AML-193 (cell line): ENCODE data around the gene GABARAPL2.

Source experiments
- DNase-seq, 2 experiments: peaks; one replicate each; lab custom pipeline; 2025; lab: John Stamatoyannopoulos, UW

Gene GABARAPL2

DNA sequence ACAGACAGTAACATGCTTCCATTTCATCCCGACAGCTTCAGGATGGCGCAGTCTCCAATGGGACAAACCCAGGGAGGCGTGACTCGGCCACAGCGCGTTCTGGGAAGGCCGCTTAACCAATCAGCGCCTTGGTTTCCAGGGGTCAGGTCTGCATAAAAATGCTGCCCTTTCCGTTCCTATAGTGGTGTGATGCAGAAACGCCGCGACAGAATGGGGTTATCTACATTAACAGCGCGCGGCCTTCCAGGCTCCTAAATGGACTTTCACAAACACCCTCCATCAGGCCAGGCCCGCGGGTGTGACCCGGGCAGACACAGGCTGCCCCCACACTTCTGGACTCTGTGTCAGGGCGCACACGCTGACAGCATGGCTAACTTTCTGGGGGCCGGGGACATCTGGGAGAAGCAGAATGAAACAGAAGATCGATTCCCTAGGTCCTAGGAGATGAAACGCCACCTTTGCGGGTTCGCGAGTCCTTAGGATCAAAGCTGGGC is 10.9 kb upstream of the GABARAPL2 start:
- DNase-seq = peak; percentile 41 to 54

DNA sequence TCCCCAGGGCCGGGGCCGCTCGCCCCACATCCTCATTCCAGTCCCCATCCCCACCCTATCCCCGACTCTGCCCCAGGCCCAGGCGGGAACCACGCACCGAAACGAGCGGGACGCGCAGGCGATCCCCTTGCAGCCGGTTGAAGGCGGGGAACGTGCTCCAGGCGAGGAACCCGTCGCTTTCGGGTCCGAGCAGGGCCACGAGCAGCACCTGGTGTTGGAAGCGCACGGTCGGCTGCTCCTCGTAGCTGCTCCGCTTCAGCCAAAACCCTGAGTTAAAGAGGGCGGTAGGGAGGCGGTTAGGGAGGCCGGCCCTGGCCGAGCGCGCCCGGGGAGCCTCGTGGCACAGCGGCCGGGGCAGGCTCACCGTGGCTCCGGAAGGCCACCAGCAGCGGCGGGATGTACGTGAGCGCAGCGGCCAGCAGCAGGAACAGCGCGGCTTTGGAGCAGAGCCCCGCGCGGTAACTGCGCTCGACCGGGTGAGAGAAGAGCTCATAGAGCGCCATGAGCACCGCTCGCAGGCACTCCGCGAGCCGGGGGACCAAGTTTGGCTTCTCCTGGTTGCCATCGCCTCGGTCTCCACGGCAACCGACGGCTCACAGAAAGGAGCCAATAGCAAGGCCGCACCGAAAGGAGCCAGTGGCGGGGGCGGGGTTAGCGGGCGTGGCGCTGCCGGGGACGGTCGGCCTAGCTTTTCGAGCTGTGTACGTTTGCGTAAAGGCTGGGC is 10.3 kb upstream of the GABARAPL2 start, which contains the start of gene TMEM231:
TMEM231 (minus strand) TSS at position 546 of the 724 bp plus-strand sequence; CDS start at position 503, 43 bp downstream.
- peak; percentile 74 to 84 for DNase-seq

DNA sequence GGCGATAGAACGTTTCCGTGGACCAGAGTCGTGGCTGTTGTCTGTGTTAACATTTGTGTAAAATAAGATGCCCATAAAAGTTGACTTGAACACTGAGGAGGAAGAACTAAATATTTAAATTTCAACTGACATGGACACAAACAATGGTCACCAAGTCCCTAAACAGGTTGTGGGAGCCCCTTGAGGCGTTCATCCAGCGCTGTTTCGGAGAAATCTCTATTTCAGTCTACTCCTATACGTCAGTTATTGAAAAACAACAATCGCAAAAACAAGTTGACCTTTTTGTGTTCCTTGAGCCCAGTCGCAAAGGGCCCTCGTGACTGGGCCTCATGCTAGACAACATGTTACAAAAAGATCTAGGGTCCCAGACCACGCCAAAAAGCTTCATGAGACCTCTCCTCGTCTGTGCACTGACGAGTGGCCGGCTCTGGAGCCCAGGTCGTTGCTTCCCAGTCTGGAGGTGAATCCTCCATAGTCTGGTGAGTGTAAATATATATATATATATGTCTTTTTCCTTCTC is 9.7 kb upstream of the GABARAPL2 start:
- no peak for DNase-seq

DNA sequence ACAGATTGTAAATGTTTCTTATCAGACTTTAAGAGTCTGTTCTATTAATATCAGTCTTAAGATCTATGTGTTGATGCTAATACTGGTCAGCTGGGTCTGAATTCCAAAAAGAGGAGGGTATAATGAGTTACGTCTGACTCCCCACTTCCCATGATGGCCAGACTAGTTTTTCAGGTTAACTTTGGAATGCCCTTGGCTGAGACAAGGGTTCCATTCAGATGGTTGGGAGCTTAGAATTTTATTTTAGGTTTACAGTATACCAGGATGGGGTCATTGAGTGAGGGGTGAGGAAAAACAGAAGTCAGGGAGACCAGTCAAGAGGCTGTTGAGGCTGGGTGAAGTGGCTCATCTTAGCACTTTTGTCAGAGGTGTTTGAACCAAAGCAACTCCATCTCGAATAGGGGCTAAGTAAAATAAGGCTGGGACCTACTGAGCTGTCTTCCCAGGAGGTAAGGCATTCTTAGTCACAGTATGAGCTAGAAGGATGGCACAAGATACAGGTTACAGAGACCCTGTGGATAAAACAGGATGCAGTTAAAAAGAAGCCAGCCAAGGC is 7.3 kb upstream of the GABARAPL2 start:
- DNase-seq = no peak

DNA sequence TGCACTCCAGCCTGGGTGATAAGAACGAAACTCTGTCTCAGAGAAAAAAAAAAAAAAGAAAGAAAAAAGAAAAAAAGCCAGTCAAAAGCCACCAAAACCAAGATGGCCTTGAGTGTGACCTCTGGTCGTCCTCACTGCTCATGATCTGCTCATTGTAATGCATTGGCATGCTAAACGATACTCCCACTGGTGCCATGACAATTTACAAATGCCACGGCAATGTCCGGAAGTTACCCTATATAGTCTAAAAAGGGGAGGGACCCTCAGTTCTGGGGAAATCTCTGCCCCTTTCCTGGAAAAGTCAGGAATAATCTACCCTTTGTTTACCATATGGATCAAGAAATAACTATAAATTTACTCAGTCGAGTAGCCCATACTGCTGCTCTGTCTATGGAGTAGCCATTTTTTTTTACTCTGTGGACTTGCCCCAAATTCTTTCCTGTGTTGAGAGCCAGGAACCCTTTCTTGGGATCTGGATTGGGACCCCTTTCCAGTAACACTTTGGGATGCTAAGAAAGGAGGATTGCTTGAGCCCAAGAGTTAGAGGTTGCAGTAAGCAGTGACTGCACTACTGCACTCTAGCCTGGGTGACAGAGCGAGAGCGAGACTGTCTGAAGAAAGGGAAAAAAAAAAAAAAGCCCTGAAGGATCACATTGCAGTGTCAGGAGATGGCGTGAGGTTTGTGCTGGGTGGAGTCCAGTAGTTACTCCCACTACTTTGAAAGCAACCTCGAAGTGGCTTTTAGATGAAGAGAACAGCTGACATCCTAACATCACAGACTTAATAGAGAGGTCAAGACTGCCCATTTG is 6.4 kb upstream of the GABARAPL2 start:
- no peak for DNase-seq

DNA sequence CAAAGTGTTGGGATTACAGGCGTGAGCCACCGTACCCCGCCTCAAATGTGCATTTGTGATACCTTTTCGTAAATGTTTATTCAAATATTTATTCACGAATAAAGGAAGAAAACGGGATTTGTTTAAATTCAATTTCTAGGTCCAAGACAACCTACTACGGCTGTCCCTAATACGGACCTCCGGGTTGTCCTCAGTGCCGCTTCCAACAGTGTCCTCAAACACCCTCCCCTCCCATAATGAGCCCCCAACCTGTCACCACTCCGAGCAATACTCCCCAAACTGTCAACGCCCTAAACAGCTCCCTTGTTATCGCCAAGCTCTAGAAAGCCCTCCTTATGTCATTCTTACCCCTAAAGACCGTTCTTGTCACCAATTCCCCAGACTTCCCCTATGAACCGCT is 539 bp upstream of the GABARAPL2 start:
- DNase-seq = no peak

DNA sequence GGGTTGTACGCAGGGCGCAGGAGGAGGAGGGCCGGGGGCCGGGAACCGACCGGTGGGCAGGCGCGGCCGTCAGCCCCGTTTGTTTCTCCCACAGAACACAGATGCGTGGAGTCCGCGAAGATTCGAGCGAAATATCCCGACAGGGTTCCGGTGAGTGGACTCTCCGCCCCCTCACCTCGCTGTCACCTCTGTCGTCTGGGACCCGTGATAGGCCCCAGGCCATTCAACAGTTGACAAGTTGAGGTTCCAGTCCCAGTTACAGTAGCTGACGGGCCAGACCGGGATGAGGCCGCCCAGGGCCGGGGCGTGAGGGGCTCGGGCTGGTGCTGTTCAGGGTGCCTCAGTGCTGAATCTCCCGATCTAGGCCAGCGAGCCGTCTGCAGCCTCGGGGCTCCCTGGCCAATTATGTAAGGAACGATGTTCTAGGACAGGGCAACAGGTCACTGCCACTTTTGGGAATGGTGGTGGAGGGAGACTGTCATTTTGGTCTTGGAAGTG is 628 bp downstream of the GABARAPL2 start:
- no peak for DNase-seq

DNA sequence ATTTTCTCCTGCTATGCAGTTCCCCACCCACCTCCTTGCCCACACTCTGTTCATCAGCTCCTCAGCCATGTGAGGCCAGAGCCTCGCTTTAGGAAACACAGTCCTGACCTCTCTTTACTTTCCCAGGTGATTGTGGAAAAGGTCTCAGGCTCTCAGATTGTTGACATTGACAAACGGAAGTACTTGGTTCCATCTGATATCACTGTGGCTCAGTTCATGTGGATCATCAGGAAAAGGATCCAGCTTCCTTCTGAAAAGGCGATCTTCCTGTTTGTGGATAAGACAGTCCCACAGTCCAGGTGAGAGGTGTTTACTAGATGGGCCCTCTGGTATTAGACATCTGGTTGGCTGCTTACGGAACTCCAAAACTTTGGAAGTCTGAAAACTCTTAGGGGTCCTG is 1.7 kb downstream of the GABARAPL2 start:
- no peak for DNase-seq

DNA sequence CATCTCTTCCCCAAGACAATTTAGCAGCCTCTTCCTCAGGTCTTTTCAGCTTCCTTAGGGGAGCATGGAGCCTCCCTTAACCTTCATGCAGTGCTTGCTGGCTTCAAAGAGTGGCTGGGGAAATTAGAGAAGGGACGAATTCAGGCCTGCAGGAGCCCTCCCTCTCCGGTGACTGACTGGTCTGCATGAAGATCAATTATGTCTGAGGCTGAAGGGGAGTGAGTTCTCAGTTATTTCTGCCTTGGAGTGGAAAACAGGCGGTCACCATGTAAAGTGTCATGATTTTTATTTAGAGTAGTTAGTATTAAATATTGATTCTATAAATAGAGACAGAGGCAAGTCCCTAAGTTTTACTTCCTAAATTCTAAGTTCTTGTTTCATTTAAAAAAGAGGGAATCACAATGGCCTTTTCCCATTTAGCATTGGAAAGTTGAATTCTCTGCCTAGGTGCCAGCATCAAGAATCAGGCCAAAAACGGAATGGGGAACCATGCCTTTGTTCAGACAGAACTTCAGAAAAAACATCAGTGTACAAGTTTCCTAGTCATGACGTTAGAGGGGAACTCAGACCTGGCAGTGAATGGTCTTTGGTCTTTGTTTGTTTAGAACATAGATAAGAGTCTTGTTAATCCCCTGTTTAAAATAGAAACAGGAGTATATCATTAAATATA is 4.4 kb downstream of the GABARAPL2 start:
- no peak for DNase-seq

DNA sequence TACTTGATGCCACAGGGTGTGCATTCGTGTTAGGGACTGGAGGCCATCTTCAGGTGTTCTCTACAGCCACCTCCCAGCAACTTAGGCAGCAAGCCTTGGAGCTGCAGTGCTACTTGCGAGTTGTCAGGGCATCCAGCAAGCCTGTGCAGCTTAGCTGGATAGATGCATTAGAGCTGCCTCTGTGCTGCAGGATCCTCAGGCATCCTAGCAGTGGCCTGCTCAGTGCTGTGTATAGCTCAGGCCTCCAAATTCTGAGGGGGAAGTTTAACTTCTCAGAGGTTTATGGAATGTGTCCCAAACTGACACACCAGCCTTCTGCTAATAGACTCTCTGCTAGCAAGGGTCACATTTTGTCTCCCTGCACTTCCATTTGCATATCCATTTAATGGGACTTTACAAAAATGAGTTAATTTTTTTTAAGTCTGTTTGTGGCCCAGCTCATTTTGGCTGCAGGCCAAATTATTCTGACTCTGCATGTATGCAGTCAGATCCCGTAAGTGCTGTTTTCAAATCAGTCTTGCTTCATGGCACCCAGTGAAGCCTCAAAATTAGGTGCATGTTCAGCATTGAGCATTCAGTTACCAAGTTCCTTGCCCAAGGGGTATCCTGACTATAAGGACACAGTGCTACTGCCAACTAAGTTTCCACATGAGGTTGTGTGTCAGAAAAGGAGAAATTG is 6.8 kb downstream of the GABARAPL2 start:
- no peak for DNase-seq

DNA sequence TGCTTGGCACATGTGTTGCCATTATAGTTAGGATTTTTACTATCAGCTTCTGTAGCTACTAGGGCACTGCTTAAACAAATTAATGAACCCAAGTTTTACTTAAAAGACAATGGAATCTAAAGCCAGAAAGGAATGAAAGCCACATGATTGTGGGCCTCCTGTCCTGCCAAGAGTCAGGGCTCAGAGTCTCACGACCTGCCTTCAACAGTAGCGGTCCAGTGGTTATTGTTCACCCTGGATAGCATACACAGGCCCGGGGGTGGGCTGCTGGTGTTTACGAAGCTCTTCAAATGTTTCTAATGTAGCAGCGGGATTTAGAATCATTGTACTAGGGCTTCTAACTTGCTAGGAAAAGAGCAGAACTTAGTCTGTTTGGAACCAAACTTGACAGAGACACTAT is 7.8 kb downstream of the GABARAPL2 start:
- no peak for DNase-seq

DNA sequence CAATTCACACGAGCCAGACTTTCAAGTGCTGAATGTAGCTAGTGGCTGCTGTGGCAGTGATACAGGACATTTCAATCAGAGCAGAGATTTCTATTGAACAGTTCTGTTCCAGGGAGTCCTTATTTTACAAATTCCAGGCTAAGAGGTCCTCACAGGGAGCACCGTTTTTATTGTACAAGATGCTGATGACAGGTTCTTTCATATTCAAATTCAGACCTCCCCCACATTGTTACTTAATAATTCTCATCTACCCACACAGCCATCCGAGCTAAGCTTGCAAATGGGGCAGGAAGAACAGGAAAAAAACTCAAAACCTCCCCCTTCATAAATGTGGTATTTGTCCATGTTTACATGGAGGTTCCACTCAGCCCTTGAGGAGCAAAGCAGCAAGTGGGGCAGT is 9.8 kb downstream of the GABARAPL2 start:
- DNase-seq = no peak

DNA sequence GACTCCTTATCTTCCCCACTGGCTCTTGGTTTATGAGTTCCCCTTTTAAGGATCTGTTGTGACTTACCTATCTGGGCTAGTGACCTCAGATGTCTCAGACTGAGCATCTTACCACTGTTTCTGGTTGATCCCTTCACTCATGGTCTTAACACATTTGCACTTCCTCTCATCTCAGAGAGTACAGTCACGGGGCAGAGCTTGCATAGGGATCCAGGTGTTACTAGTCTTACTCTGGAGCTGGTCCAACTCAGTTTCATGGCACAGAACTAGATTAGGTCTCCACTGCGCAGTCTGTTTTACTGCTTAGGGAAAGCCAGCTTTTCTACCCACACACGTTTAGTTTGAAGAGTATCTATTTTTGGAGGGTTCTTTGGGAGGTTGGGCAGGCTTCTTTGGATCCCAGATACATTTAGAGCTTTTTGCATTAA is 10.2 kb downstream of the GABARAPL2 start:
- DNase-seq = no peak

DNA sequence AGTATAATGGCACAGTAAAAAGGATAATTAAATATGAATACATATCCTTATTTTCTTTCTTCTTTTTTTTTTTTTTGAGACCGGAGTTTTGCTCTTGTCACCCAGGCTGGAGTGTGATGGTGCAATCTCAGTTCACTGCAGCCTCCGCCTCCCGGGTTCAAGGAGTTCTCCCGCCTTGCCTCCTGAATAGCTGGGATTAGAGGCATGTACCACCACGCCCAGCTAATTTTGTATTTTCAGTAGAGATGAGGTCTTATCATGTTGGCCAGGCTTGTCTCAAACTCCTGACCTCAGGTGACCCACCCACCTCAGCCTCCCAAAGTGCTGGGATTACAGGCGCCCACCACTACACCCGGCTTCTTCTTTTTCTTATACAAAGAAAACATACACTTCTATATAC is 12.0 kb downstream of the GABARAPL2 start:
- no peak for DNase-seq

DNA sequence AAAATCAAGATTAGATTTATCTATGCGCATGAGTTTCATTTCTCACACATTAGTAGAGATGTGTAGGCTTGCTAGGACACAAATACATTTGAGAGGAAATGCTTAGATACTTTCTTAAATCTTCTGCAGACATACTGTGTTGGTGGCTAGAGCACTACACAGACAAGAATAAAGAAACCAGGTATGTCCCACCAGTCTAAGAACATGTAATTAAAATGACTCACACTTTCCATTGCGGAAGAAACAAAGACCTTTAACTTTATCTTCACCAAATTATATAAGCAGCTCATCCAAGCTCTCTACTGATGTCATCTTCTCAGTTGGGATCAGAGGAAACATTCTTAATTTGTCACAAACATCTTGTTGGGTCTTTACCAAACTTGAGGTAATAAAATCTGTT is 12.5 kb downstream of the GABARAPL2 start:
- no peak for DNase-seq

DNA sequence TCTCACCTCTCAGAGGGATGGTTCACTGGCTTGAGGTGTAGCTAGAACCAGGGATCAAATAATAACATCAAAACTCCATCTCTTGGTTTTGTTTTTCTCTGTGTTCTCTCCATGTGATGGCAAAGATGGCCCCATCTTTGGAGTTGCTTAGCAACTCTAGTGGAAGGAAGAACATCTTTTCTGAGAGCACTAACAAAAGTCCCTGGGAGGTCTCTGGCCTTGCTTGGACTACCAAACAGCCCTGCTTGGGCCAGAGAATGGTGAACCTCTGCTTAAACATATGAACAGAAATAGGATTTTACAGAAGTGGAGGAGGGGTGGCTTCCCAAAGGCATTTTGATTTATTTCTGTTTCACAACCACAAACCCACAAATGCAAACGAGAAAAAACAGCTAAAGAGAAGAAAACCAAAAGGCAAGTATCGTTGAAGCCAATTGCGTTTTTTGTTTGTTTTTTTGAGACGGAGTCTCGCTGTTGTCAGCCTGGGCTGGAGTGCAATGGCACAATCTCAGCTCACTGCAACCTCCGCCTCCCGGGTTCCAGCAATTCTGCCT is 13.2 kb downstream of the GABARAPL2 start:
- DNase-seq = no peak

DNA sequence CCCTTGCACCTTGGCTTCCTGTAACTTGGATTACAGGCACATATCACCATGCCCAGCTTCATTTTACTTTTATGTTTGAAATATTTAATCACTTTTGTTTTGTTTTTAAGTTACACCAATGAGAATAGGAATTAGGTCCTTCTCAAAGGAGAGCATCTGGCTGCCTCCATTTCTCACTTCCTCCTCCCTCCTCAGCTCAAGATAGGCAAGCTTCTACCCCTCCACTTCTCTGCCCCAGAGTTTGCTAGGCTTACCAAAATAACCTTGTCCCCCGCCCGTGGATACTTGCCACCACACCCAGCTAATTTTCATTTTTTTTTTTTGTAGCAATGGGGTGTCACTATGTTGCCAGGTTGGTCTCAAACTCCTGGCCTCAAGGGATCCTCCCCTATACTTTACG is 17.9 kb downstream of the GABARAPL2 start:
- no peak for DNase-seq

DNA sequence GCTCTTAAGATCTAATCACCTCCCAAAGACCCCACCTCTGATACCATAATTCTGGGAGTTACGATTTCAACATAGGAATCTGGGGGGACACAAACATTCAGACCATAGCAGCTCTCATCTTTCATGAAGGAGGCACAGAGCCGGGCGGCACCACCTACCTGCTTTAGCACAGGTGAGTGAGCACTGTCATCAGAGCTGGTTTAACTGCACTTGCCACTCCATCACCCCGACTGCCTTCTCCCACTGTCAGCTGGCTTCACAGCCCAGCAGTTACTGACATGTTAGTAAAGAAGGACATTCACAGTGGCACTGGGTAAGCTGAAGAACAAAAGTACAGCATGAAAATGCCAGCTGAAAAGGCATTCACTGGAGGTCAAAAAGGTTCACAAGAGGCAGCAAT is 22.5 kb downstream of the GABARAPL2 start:
- no peak for DNase-seq

DNA sequence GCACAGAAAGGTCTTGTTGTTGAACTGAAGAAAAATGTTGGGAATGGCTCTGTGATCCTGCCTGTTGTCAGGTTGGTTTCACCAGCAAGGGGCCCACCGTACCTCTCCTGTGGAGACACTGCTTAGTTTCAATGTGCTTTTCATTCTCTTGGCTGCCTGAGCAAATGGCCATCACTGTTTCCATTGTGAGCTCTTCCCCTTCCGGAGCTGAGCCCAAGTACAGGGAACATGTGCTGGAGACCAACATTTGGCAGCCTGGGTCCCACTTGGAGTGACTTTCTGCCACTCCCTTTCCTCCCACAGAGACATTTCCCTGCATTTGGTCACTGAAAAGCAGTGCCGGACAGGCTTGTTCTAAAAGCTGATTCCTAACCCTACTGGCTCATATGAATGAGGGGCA is 23.1 kb downstream of the GABARAPL2 start:
- DNase-seq = no peak

DNA sequence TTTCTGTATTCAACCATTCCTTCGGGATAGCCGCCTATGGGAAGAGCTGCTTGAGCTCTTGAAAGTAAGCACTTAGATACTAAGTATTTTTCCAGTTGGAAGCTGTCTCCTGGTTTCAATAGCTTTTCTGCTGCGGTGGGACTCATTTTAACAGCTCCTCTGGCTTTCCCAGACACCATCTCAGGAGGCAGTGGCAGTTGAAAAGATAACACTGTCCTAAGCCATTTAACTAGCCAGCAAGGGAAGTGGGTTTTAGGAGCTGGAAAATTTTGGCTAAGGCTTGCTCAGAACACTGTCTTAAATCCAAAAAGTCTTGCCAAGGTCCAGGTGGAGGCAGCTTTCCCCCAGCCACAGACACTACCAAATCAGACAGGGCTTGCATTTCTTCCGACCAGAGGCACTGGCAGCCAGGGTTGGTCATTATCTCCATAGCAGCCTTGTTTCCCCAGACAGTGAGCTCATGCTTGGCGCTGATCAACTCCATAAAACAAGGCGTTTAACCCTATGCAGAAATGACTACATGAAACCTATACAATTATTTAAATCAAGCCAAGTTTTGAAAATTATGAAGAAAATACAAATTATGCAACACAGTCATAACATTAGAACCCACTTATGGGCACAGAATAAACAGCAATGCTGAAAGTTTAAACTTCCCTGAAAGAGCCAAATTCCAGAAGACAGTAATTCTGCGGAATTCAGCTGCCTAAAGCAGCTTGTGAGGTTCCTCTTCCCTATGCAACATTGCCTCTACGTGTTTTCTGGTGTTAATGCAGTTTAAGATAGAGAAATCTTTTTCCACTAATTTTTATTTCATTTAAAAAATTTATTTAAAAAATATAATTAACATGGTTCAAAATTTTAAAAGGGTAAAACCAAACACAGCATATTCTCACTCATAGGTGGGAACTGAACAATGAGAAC is 25.0 kb downstream of the GABARAPL2 start:
- DNase-seq = no peak
